ENCODE measurements around the gene LDHAL6B. TPM values are rescaled to one million over a fixed set of nuclear protein-coding genes. Genes with fewer than 3 reads are reported as not detected.

Gene LDHAL6B
- total RNA-seq, 1 experiment from 2014 or later = not detected

DNA sequence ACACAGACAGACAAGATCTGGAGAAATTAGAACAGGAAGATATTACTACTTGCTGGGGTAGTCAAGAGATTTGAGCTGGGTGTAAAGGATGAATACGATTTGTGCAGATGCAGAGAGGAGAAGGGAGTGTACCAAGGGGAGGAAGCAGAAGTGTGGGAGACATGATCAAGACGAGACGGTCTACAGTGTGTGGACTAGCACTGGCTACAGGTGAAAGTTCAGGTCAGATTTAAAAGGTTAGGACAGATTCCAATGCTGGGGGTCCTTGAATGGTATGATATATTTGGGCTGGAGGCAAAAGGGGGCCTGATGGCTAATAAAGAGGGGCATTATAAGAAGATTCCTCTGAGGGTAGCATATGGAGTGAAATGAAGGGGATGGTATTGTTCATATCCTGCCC lies 12.1 kb downstream of the LDHAL6B start:
- no peak for DNase-seq (ENCODE audit: low read depth)

DNA sequence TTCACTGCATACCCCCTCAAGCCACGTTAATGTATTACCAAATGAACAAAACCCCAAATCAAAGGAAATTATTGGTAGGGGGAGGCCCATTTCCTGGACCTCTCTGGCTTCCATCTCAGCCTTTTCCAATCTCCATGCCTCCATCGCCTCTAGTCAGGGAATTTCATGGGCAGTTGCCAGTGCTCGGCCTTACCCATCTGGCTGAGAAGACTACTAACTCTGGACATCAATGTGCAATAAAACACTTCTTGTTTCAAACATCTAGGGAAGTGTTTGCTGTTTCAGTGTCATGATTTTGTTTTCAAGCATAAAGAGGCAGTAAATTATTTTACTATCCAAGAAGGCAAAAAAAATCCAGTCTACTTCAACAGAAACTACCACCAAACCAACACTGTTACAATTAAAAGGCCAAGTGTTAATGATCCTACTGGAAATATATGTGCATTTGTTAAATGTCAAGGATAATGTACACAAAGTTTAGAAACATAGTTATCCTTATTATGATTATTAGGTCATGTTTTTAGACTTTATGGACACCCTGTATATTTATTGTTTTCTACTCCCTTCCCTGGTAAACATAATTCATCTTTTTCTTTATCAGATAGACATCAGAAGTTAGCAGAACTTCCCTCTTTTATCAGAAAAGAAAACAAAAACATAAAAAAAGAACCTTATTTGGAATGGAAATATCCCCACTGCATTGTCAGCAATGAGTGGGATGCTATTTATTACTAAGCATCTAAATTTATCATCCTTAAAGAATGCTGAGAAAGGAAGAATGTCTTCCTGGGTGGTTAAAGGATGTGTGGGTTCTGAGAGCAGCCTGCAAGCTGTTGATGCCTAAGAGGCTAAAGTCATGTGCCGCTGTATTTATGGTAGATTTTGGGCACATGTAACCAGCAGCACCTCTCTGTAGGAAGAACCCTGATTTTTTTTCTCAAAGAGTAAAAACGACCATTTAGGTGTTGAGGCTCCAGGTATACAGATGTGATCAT lies 15.2 kb downstream of the LDHAL6B start:
- peak; percentile 84 for DNase-seq (ENCODE audit: low read depth)

DNA sequence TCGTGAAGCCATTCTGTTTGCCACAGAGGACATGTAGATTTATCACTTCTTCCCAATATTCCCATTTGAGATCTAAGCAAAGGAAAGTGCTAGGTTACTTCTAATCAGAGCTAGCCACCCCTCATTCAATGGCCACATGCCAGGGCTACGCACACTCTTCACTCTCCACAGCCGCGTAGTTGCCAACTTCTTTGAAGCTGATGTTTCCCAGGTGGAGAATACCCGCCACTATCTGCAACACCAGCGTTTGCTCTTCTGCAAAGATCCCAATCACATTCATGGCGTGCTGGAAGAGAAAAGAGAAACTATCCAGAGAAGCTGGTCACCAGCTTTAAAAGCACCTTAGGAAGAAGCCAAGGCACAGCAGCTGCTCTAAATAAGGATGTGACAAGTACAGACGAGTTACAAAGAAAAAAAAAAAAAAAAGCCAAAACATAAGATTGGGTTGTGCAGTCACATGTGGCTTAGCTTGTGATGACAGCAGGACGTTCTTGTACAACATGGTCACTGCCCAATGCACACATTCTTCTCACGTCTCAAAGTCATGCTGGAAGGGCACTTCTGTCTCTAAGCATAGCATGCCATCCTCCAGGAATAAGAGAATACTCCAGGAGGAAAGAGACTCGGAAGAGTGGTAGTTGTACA lies 16.4 kb downstream of the LDHAL6B start:
- no peak for DNase-seq (ENCODE audit: low read depth)

DNA sequence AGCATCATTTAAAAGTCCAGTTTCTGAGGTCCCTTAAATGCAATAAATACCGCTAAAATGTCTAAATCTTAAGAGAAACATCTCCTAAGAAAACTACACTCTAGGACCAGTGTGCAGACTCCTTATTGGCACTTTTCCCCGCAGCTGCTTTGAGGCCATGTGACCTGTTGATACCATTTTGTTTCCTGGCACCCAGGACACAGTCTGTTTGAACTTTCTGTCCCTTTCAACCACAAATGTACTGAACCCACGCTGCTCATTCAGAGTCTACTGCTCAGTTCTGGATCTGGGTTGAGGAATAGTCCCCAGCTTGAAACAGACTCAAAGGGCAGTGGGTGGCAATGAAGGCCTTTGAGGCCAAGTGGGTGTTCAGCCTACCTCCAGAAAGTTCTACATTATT lies 17.1 kb downstream of the LDHAL6B start:
- DNase-seq (ENCODE audit: low read depth) = peak; percentile 28

DNA sequence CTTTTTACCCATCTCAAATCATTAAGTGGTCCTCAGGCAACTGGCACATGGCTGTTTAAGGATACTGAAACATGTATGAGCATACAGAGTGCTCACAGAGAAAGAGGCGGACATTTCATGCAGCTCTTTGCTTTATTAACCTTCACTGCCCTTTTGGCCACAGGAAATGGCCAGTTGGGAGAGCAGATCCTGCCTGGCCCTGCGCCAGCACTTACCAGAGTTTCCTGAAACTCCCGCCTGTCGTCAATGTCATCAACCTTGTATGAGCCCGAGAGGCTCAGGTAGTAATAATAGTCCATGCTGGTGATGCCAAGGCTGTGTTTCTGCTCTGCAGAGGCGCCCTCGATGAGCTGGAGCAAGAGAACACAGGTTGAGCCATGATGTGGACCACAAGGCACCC lies 17.8 kb downstream of the LDHAL6B start:
- DNase-seq (ENCODE audit: low read depth) = no peak

DNA sequence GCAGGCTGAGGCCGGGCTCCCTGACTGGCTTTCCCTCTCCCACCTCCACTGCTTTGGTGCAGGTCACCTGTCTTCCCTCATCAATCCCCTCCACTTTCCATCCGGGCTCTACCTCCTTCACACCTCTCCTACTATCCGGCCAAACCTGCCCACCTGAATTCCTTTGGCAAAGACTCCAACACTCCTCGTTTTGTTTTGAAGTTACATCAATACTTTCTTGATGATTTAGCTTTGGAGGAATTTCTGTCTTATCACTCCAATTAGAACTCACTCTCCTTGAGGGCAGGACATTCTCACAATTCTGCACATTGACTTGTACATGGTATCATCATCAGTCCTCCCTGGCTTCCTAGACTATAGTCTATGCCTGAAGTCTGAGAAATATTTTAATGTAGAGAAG lies 20.4 kb downstream of the LDHAL6B start:
- DNase-seq (ENCODE audit: low read depth) = no peak

DNA sequence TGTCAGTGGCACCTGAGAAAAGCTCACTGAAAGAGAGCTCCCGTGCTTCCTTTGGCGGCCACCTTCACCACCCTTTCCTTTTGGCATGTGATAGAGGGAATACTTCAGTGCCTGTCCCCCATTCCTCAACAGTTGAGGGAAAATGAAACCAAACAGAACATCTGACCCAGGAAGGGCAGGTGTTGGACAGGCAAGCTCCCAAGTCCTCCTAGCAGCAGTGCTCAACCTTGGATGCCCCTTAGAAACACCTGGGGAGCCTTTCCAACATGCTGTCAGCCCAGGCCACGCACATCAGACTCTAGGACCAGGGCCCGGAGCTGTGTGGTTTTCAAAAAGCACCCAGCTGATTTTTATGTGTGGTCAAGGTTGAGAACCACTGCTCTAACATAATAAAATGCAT lies 22.4 kb downstream of the LDHAL6B start:
- no peak for DNase-seq (ENCODE audit: low read depth)

DNA sequence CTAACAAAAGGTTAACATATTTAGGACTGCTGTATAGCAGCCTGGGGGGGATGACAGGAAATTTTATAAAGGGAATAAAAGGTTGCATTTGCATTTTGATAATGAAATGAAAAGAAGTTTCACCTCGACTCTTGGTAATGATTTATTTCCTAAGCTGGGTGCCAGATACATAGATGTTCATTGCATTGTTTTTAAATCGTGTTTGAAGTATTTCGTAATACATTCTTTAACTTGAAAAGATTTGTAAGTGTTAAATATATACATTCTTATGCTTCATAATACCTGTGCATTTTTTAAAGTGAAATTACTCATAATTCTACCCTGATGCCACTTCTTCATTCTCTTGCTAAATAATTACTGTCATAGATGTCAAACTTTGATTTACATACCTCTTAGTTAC lies 22.8 kb downstream of the LDHAL6B start:
- no peak for DNase-seq (ENCODE audit: low read depth)

DNA sequence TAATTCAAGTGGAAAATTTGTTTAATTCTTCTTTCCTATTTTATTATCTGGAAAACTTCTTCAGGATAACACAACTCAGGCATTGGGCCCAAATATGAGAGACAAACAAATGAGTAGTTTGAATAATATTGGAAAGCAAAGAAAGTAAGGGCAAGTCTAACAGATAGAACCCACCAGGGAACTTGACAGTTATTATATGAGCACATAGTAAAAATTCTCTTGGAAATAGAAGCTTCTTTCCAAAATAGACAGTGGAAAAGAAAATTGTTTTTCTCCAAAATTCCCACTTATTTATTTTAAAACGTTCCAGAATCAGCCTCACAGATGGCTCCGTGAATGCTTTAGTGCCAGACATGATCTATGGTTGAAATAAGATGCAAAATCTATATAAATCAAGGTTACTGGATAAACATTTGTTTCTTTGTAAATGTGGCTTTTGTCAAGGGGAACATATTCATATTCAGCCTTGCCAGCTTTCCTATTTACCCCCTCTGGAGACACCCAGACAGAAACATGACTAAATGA lies 23.9 kb downstream of the LDHAL6B start:
- DNase-seq (ENCODE audit: low read depth) = no peak

DNA sequence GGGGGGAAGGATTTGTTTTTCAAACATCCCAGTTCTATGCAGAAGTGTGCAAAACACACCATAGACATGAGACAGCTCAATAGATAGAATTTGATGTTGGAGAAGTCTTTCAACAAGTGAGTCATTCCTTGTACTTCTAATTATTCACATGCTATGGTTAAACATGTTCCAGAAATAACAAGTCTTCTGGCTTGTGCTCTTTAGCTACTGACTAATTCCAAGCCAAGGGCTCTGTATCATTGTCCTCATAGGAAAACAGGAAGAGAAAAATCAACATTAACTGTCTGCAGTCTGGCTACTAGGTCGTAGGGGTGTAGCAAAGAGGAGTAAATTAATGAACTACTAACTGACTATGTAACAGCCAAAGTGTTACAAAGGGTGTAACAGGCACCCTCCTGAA lies 25.8 kb downstream of the LDHAL6B start:
- DNase-seq (ENCODE audit: low read depth) = peak; percentile 89

DNA sequence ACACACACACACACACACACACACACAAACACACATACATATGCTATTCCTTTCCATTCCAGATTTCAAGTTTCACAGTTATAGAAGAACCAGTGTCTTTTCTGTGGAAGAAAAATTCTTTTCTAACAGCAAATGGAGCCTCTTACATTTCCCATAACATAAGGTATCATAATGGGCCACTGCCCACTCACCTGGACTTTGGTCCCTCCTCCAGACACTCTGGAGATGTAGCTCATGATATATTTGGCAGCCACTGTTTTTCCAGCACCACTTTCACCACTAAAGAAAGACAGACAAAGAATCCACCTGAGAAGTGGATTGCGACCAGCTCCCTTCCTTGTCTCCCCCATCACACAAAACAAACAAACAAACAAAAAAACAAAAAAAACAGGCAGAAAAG lies 29.8 kb downstream of the LDHAL6B start:
- no peak for DNase-seq (ENCODE audit: low read depth)

DNA sequence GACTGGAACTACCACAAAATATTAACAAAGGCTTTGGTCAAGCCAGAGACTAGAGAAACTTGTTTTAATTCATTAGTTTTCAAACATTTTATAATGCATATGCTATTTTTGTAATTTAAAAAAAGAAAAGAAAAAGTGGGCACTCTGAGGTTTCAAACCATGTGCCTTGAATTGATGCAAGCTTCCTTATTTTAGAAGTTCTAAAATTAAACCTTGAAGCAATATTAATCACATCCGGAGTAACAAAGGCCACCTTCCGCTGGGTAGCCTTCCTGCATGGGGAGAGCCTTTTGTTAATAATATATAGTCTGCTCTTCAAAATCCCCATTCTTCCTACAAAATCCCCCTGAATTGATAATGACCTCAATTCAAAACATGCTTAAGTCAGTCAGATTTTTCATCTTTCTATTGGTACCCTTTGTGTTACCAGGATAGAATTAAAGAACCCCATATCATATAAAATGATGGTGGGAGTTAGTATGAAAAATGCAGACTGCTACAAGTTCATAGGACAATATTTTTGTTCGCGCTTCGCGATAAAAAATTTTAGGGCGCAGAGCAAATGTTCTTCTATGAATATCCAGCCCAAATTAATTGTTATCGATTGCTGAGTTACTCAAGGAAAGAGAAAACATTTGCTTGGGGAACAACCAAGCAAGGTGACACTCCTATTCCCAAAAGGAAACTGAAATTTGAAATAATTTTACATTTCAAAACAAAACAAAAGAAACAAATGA lies 30.6 kb downstream of the LDHAL6B start:
- DNase-seq (ENCODE audit: low read depth) = peak; percentile 40

DNA sequence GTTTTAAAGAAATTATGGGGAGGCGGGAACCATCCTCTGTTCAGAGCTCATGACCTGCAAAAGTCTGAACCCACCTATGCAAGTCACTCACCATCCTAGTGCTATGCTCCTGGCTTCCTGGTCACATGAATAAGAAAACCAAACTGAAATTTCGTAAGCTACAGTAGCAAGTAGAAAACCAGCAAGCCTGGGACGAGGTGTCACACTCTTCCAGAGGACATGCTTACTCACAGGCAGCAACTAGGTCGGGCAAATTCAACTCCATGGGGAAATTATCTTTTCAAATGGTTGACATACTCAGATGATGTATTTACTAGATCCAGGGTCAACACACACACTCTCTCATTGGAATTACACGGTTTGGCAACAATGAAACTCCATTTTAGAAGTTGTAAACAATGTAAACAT lies 31.3 kb downstream of the LDHAL6B start:
- DNase-seq (ENCODE audit: low read depth) = peak; percentile 45

DNA sequence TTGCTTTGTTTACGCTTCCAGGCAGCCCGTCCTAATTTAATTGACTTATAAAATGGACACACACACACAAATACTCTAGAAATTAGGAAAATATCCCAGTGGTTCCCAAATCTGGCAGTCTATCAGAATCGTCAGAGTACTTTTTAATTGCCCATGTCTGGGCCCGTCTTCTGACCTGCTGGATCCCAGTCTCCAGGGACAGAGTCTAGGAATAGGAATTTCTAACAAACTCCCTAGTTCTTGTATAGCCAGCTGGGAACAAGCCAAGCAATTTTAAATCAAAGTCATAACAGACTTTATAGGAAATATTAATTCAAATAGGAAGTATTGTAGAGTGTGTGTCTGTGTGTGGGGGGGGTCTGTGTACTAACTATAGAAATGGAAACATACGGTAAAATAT lies 33.4 kb downstream of the LDHAL6B start:
- DNase-seq (ENCODE audit: low read depth) = no peak

DNA sequence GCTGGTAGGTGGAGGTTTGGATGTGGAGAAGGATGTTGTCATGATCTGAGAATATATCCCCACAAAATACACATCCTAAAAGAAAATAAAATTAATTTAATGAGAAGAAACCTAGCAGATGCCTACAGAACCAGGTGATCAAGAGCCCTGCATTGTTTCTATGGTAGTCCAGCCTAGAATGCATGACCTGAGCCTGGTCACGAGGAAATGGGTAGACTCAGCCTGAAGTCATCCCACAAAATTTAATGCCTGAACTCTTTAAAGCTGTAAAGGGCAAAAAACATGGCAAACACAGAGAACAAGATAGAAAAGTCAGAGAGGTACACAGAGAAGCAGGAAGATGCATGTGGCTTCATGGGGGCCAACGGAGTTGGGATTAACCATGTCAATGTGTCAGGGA lies 36.0 kb downstream of the LDHAL6B start:
- DNase-seq (ENCODE audit: low read depth) = no peak

DNA sequence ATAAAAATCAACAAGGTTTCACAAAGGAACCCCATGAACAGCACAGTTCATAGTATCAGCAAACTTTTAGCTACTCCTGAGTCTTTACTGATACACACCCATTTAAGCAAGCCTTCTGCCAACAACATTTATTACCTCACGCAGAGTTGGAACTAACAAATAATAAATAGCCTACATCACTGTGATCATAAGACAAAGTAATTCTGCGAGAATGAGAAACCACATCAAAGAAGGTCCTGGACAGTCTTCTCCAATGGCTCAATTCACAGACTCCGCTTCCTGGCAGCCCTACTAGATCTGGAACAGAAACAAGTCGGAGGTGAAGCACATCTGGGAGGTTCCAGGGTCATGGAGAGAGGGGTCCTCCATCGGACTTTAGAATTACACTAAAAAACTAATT lies 37.0 kb downstream of the LDHAL6B start:
- DNase-seq (ENCODE audit: low read depth) = no peak

DNA sequence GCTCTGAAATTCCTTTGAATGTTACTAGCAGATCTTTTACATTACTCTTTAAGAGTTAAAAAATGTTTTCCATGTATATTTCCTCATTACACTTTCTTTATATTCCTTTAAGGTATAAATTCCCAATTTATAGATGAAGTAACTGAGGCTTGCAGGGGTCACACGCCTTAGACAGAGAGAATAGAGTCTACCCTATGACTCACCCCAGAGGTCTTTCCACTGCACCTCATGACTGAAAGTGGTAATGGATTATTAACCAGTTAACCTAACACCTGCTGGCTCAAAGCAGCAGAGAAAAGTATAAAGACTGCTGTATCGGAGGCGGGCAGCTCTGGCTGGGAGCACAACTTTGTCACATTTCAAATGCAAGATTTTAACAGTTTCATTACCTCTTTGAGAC lies 37.7 kb downstream of the LDHAL6B start:
- no peak for DNase-seq (ENCODE audit: low read depth)

DNA sequence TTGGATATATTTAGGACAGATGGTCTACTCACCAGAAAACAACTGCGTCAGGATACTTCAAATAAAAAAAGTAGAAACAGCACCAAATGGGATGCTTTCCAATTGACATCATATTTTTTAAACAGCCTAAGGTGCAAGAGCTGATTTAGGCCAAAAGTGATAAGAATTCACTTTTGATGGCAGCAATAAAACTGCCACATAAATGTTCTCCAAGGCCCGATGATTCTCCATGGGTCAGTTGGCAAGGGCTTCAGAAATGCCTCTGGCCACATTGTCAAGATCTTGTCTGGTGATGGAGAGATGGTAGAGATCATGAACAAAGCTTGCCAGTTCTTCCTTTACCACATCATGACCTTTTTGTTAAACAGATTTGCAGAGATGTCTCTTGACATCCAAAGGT lies 38.9 kb downstream of the LDHAL6B start:
- DNase-seq (ENCODE audit: low read depth) = peak; percentile 82

DNA sequence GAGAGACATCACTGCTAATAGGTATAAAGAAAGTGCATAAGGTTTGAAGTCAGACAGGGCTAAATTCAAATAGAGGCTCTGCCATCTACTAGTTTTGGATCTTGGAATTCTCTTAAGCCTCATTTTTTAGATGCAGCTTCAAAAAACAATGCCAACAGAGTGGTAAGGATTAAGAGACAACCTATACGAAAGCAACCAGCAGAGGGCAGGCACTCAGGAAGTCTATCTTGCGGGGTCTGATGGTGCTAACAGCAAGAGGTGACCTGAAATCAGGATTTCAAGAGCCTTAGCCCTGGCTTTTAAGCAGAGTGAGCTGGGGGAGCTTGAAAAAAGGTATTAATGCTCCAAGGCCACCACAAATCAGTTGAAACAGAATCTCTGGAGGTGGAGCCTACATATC lies 40.7 kb downstream of the LDHAL6B start:
- peak; percentile 73 for DNase-seq (ENCODE audit: low read depth)

DNA sequence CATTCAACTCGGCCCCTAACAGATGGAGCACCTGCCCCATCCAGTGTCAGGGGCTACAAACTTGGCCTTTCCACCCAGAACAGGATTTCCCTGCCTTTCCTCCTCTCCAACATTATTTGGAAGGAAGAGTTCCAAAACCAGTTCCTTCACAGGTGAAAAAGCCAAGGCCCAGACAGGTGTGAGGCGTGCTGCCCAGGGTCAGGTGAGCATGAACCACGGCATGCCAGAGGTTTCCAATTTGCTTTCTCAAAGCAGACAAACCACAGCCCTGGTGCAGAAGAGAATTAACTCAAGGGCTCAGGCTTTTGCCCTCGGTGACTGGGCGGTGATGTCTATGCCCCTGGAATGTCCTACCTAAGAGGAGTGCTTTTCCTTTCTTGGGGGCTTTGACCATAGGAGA lies 43.2 kb downstream of the LDHAL6B start:
- DNase-seq (ENCODE audit: low read depth) = no peak

DNA sequence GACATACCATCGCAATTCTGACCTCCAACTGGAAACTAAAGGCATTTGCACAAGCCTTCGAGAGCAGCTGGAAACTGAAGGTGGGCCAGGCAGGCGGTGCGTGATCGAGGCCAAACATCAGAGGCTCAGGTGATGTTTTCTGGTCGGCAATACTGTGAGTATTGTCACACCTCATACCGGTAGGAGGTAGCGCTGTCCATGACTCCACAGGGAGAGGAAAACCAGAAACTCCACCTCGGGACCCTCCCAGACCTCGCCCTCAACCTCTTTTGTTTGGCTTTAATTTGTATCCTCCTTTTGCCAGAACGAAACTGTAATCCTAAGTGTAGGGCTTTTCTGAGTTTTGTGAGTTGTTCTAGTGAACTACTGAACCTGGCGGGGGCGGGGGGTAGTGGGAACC lies 43.6 kb downstream of the LDHAL6B start:
- no peak for DNase-seq (ENCODE audit: low read depth)
